Measurements from ENCODE around the gene FRS2.

GRCh38 chr12:69529021-69529420 is 58.8 kb downstream of the FRS2 start:
- TF ChIP-seq CTCF (IDR thresholded peaks at IDR 0.05) (no peak), POLR2A (IDR thresholded peaks at IDR 0.05; ENCODE audit: low read depth) (no peak), POLR2AphosphoS5 (IDR thresholded peaks at IDR 0.05) (no peak), EP300 (IDR thresholded peaks at IDR 0.05) (no peak)
